Endothelial cell of umbilical vein (primary cell): ENCODE results near the gene MT1X.

ENCODE experiments used
- EZH2 ChIP-seq: IDR thresholded peaks from 2 replicates; pipeline ENCODE4 v1.6.1; 2012; ENCODE audit warnings: borderline replicate concordance, low read depth, mild to moderate bottlenecking, moderate library complexity, low read length, inconsistent platforms; ENCODE audit not compliant: severe bottlenecking
- POLR2A ChIP-seq: IDR thresholded peaks from 2 replicates; pipeline ENCODE4 v1.6.1; 2012; ENCODE audit warnings: low read depth, mild to moderate bottlenecking, control low read depth, low read length
- POLR2AphosphoS5 ChIP-seq: IDR thresholded peaks from 2 replicates; pipeline ENCODE4 v1.6.1; 2012; ENCODE audit warnings: low read depth, mild to moderate bottlenecking, control low read depth, low read length, moderate library complexity; ENCODE audit not compliant: insufficient read depth
- TF ChIP-seq, protein P1 (sequence below), 2 donors: IDR thresholded peaks; 1 replicate in 1 of 2; 2 replicates in 1 of 2; pipeline ENCODE4 v1.5.1; 2011; ENCODE audit warnings: low read length in 2 of 2, mild to moderate bottlenecking in 2 of 2, moderate library complexity in 2 of 2, control low read depth in 1 of 2, inconsistent platforms in 1 of 2, low read depth in 1 of 2; ENCODE audit not compliant: insufficient read depth in 1 of 2; ENCODE audit errors: extremely low read depth in 1 of 2

DNA sequence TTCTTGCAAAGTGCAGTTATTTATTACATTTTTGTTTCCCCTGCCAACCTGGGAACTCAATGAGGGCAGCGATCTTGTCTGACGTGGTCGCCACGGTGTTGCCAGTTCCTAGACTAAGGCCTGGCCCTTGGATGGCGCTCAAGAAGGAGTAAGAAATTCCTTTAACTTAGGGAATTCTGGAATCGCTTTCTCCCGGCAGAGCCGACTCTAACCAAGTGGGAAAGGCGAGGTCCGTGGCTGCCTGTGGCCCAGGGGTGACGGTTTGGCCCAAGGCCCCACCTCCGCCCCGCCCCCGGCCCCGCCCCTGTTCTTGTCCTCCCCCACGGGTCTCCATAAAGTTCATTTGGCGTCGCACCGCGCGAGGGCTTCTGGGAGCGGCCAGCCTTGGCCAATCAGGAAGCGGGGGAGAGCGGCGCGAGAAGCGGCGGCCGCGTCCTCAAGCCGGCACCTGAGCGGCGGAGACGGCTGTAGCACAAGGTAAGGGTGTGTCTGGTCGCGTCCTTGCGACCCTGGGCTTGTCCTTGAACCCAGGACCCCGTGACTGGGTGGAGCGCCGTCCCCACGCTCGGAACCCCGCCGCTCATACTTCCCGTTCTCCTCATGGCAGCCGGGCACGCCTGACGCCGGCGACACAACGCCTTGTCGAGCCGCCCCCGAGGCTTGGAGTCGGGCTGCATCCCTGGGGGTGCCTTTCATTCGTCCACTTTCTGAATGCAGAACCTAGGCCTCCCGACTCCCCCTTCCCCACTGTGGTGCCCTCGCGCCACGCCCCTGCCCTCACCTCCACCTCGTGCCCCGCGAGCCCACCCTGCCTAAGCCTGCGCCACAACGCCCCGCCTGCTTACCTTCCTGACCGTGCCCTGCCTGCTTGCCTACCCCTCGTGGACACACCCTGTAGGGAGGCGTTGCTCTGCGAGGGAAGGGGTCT is 47.7 kb downstream of the MT1X start, which contains the start of gene NUP93:
- TF ChIP-seq, protein P1, sequence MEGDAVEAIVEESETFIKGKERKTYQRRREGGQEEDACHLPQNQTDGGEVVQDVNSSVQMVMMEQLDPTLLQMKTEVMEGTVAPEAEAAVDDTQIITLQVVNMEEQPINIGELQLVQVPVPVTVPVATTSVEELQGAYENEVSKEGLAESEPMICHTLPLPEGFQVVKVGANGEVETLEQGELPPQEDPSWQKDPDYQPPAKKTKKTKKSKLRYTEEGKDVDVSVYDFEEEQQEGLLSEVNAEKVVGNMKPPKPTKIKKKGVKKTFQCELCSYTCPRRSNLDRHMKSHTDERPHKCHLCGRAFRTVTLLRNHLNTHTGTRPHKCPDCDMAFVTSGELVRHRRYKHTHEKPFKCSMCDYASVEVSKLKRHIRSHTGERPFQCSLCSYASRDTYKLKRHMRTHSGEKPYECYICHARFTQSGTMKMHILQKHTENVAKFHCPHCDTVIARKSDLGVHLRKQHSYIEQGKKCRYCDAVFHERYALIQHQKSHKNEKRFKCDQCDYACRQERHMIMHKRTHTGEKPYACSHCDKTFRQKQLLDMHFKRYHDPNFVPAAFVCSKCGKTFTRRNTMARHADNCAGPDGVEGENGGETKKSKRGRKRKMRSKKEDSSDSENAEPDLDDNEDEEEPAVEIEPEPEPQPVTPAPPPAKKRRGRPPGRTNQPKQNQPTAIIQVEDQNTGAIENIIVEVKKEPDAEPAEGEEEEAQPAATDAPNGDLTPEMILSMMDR (IDR thresholded peaks at IDR 0.05; ENCODE audit: extremely low read depth in 1 of 2, insufficient read depth in 1 of 2, low read depth in 1 of 2, low read length in 2 of 2) = no peak
- peak; percentile 77 for TF ChIP-seq POLR2A
- TF ChIP-seq POLR2AphosphoS5 = peak; percentile 80
- TF ChIP-seq EZH2 = no peak
